Hepatocyte (in vitro differentiated cells): Measurements from ENCODE around the gene HOTAIR.

ENCODE experiments used
- CTCF ChIP-seq: fragments of 200-600 bp; sonication (generic); IDR thresholded peaks from 2 replicates; pipeline ENCODE4 v1.5.1; 2016; ENCODE audit warnings: antibody characterized with exemption, mild to moderate bottlenecking; ENCODE audit not compliant: poor library complexity
- EZH2 ChIP-seq: fragments of 200-600 bp; sonication (generic); IDR thresholded peaks from 2 replicates; pipeline ENCODE4 v1.6.1; 2016; ENCODE audit warnings: antibody characterized with exemption, mild to moderate bottlenecking, borderline replicate concordance

DNA sequence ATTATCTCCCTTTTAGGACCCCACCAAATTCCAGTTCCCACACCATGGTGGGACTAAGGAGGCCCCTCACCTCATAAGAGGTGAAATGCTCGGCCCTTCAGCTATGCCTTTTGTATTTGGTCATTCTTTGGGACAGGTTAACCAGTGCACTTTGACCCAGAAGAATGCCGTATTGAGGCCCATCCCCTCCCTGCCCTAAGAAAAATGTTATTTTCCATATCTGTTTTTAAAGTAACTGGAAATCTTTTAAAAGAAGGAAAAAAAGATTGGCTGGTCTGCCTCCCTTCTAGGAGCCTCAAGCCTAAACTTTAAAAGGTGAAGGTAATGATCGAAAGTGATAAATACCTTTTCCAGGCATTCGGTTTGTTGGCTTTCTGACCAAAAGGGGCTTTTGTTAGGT, 41.8 kb downstream of the HOTAIR start:
- TF ChIP-seq CTCF: no peak
- TF ChIP-seq EZH2: no peak
